GM13977 (cell line): ENCODE data around the gene PHLDB2.

Experiments used
- DNase-seq: peaks from one replicate; pipeline ENCODE4 v3.0.0; 2012; ENCODE audit warnings: low spot score
- CTCF ChIP-seq: IDR thresholded peaks from 2 replicates; pipeline ENCODE4 v1.5.1; 2012; ENCODE audit warnings: mild to moderate bottlenecking, control low read depth; ENCODE audit not compliant: insufficient read depth; ENCODE audit errors: extremely low read depth, missing control alignments
- in situ Hi-C: fragments of 300-500 bp; cut with MboI; formaldehyde crosslinking; loops from one replicate; pipeline ENCODE4 v1.12.0; 2022; ENCODE audit warnings: low sequenced_read_pairs, low pct_unique_long_range_greater_than_20kb, mixed read lengths, inconsistent platforms; ENCODE audit not compliant: unreplicated experiment

PHLDB2 gene

GRCh38 chr3:111937871-111938270 lies 78.8 kb downstream of the PHLDB2 start:
- DNase-seq: no peak
- in situ Hi-C loops: no loop called here
- no peak for TF ChIP-seq CTCF

- no peak for TF ChIP-seq CTCF
- no peak for DNase-seq
- in situ Hi-C loops: no loop called here
Measured at GRCh38 chr3:111939873-111940272, 80.8 kb downstream of the PHLDB2 start.

GRCh38 chr3:111943533-111943932 lies 84.5 kb downstream of the PHLDB2 start:
- DNase-seq: no peak
- in situ Hi-C loops: no loop called here
- no peak for TF ChIP-seq CTCF

GRCh38 chr3:111944372-111944771 lies 85.3 kb downstream of the PHLDB2 start:
- in situ Hi-C loops: no loop called here
- no peak for DNase-seq
- TF ChIP-seq CTCF: no peak

- DNase-seq: no peak
- in situ Hi-C loops: no loop called here
- TF ChIP-seq CTCF: no peak
Measured at GRCh38 chr3:111947231-111947630, 88.2 kb downstream of the PHLDB2 start.

GRCh38 chr3:111948786-111949185 lies 89.7 kb downstream of the PHLDB2 start:
- no peak for TF ChIP-seq CTCF
- in situ Hi-C loops: no loop called here

GRCh38 chr3:111949712-111950111 lies 90.6 kb downstream of the PHLDB2 start:
- no peak for DNase-seq
- no peak for TF ChIP-seq CTCF
- in situ Hi-C loops: no loop called here

More at GRCh38 chr3:111948786-111949185, 89.7 kb downstream of the PHLDB2 start:
- no peak for DNase-seq
